Adrenal gland (tissue), 12 donors: ENCODE results near the gene MAP3K9. TPM values are rescaled to one million over a fixed set of nuclear protein-coding genes. Genes with fewer than 3 reads are reported as not detected.
A peak's percentile ranks its signal among the peaks of the same experiment; 100 is the strongest.

Experiments used
- DNase-seq, 7 donors: peaks; one replicate each; pipeline ENCODE4 v3.0.0-alpha.2; 2019 to 2020
- H3K27ac ChIP-seq, 5 donors: fragments of 200-600 bp; sonication (generic) in 4 of 5; 1 replicate in 3 of 5; 2 replicates in 2 of 5; pipeline versions ENCODE4 v1.5.1 to v1.8.0; 2016 to 2020; ENCODE audit warnings: mild to moderate bottlenecking in 1 of 5
- H3K27me3 ChIP-seq: fragments of 200-600 bp; 2 replicates; pipeline ENCODE4 v1.8.0; 2021
- H3K36me3 ChIP-seq, 2 donors: fragments of 200-600 bp; replicated peaks in 1 of 2; 1 replicate in 1 of 2; 2 replicates in 1 of 2; pipeline versions ENCODE4 v1.5.1 to v1.8.0; 2018 to 2022
- H3K4me1 ChIP-seq, 2 donors: fragments of 200-600 bp; replicated peaks in 1 of 2; 1 replicate in 1 of 2; 2 replicates in 1 of 2; pipeline versions ENCODE4 v1.5.1 to v1.8.0; 2018 to 2021
- H3K4me3 ChIP-seq, 4 donors: fragments of 200-600 bp; sonication (generic) in 3 of 4; one replicate each; pipeline ENCODE4 v1.5.1; 2016 to 2018
- H3K9me3 ChIP-seq, 3 donors: fragments of 200-600 bp; sonication (generic) in 1 of 3; replicated peaks in 1 of 3; 1 replicate in 2 of 3; 2 replicates in 1 of 3; pipeline versions ENCODE4 v1.5.1 to v1.8.0; 2016 to 2021
- POLR2A ChIP-seq, 2 donors: fragments of 450-650 bp; IDR thresholded peaks; one replicate each; pipeline ENCODE4 v1.6.1; 2017; ENCODE audit warnings: antibody characterized with exemption in 2 of 2, mild to moderate bottlenecking in 2 of 2, moderate library complexity in 1 of 2
- WGBS, 4 donors: extraction: QIAGEN DNeasy Blood & Tissue Kit in 2 of 4; methylation state at CpG; one replicate each; pipeline versions ENCODE4 v1.1.5 to v1.1.7; 2013 to 2017; 5-methylcytosine and 5-hydroxymethylcytosine counted together
- intact Hi-C, 2 donors: fragments of 100-400 bp; cut with DNase I; formaldehyde crosslinking; loops; one replicate each; pipeline versions ENCODE4 v1.14.1 to v1.15.0; 2022 to 2023
- polyA plus RNA-seq, 3 donors: library from polyadenylated mRNA; stranded (reverse); fragments of 200-250 nt in 2 of 3; fragments of 350-450 nt in 1 of 3; fragmentation: Illumina TruSeq in 1 of 3; extraction: RNeasy Lipid Tissue Mini Kit (QIAGEN cat#74804) in 1 of 3; gene quantifications; one replicate each; pipeline ENCODE4 v1.2.3, GENCODE V29; 2013 to 2014
- total RNA-seq, 9 donors: library from RNA; depleted of rRNA in 4 of 9; stranded (reverse); fragments of >200 nt in 4 of 9; fragments of 120-200 nt in 1 of 9; fragmentation: NEBNext Ultra II Directional in 1 of 9; extraction: Animal tissue kit (Norgen Biotek cat#: 25700) in 1 of 9; gene quantifications; one replicate each; pipeline versions ENCODE4 v1.1.0 to v1.2.4, GENCODE V29; 2013 to 2023
- TF ChIP-seq, protein P1 (sequence below), 6 experiments: fragments of 450-650 bp in 4 of 6; fragments of 200-600 bp in 2 of 6; sonication (generic) in 1 of 6; IDR thresholded peaks; 1 replicate in 5 of 6; 2 replicates in 1 of 6; pipeline versions ENCODE4 v1.5.1 to v1.8.0; 2016 to 2021; ENCODE audit warnings: antibody characterized with exemption in 6 of 6, mild to moderate bottlenecking in 2 of 6, moderate library complexity in 1 of 6
- donor health status: healthy with polysubstance abuse.
- donor health status: Bipolar disorder and iron deficiency.
- donor health status: DM: yes; HTN: yes; CAD: no.
- donor health status: DM: no; HTN: no; CAD: no.
- donor health status: DM: no; HTN: no; CAD: no.
- donor health status: DM: yes; HTN: yes; CAD: no.

Gene MAP3K9
- total and polyA plus RNA-seq, 12 donors, result 0.67 to 6.7 (median 2.9) TPM

DNA sequence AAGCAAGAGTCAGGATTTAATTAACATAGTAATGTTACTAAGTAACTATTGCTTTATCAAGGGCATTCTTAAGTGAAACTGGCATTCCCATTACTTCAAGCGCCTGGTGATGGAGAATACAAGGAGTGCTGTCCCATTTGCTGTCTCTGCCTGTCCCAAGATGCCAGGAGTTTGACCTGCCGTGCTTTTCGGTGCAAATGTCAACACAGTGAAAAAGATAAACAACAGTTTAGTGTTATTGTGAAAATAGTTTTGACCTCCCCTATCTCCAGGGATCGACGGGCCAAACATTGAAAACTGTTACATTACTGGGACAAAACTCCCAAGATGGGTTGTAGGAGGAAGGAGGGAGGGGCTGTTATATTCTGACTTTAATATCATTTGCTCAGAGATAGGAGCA, 92.8 kb downstream of the MAP3K9 start:
- H3K9me3 ChIP-seq, result no peaks in the 10 kb centered on the region
- WGBS, 4 donors, result 54 to 60% (median 56%) methylated on average over 5 of the region's 5 CpGs
- no peaks in the 10 kb centered on the region for H3K36me3 ChIP-seq
- no peak for DNase-seq
- H3K27me3 ChIP-seq, result no peaks in the 10 kb centered on the region
- H3K4me3 ChIP-seq, result no peak overlapping the region
- intact Hi-C loops, result loop anchor here in 1 of 2 donors (10.0 kb wide), 1 partner anchor 112 kb away; the partner anchor contains the start of gene MED6
- H3K4me1 ChIP-seq, result peaks cover 0 to 9% of the 10 kb centered on the region in 2 donors
- TF ChIP-seq POLR2A (IDR thresholded peaks at IDR 0.05), result no peak
- TF ChIP-seq, protein P1, sequence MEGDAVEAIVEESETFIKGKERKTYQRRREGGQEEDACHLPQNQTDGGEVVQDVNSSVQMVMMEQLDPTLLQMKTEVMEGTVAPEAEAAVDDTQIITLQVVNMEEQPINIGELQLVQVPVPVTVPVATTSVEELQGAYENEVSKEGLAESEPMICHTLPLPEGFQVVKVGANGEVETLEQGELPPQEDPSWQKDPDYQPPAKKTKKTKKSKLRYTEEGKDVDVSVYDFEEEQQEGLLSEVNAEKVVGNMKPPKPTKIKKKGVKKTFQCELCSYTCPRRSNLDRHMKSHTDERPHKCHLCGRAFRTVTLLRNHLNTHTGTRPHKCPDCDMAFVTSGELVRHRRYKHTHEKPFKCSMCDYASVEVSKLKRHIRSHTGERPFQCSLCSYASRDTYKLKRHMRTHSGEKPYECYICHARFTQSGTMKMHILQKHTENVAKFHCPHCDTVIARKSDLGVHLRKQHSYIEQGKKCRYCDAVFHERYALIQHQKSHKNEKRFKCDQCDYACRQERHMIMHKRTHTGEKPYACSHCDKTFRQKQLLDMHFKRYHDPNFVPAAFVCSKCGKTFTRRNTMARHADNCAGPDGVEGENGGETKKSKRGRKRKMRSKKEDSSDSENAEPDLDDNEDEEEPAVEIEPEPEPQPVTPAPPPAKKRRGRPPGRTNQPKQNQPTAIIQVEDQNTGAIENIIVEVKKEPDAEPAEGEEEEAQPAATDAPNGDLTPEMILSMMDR (IDR thresholded peaks at IDR 0.05), result no peak
- no peak overlapping the region for H3K27ac ChIP-seq

DNA sequence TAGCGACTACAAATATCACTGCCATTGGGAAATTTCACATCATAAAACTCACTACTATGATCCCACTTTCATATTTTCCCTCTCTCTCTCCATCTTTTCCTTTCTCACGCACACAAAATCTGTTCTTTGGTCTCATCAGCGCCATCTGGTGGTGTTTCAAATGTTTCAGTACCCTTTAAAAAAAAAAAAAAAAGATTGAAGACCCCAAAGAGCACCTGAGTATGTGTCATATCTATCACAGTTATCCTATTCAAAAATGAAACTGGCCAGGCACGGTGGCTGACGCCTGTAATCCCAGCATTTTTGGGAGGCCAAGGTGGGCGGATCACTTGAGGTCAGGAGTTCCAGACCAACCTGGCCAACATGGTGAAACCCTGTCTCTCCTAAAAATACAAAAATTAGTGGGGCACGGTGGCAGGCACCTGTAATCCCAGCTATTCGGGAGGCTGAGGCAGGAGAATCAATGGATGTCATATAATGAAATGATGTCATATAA, 95.2 kb downstream of the MAP3K9 start:
- intact Hi-C loops, result loop anchor here (5.0 to 10.0 kb wide), 3 partner anchors 92 to 667 kb away; partner anchors contain the start of gene MED6 (in 1 of the 2)
- DNase-seq, result peak; percentile 19 to 69 (median 46)
- 14 to 19% (median 16%) methylated on average over 8 of the region's 8 CpGs for WGBS, 4 donors

DNA sequence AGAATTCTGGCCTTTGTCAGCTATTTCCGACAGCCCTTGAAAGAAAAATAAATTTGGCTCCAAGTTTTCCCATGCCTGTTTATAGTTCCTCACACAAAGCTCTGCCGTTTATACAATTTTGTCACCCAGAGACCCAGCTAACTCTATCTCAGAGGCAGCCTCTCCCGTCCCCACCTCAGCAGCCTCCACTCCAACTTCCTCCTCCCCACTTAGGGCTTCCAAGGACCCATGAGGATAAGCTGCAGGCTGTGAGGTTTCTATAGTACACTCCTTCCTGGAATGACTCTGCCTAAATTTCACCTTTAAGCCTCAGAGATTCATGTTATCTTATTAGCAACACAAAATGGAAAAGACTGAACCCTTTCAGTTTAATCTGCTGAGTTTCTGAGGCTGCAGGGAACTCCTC, 95.8 kb downstream of the MAP3K9 start:
- DNase-seq, result no peak
- intact Hi-C loops, result loop anchor here (5.0 to 10.0 kb wide), 3 partner anchors 91 to 666 kb away; partner anchors contain the start of gene MED6 (in 1 of the 2)
- TF ChIP-seq, protein P1 (IDR thresholded peaks at IDR 0.05), result no peak
- TF ChIP-seq POLR2A (IDR thresholded peaks at IDR 0.05), result no peak
- H3K27ac ChIP-seq, result no peak overlapping the region
- WGBS, 4 donors, result 29 to 43% (median 38%) methylated on average over 3 of the region's 3 CpGs
- H3K4me1 ChIP-seq, result peaks cover 0 to 6% of the 10 kb centered on the region in 2 donors
- H3K27me3 ChIP-seq, result no peaks in the 10 kb centered on the region
- H3K36me3 ChIP-seq, result no peaks in the 10 kb centered on the region
- H3K4me3 ChIP-seq, result no peak overlapping the region
- no peaks in the 10 kb centered on the region for H3K9me3 ChIP-seq

More for the DNA sequence above, 95.2 kb downstream of the MAP3K9 start:
- Histone ChIP-seq H3K27me3 (no peaks in the 10 kb centered on the region), H3K4me1 (peaks cover 0 to 6% of the 10 kb centered on the region in 2 donors), H3K36me3 (no peaks in the 10 kb centered on the region), H3K27ac (no peak overlapping the region), H3K9me3 (no peaks in the 10 kb centered on the region), H3K4me3 (no peak overlapping the region)
- TF ChIP-seq, protein P1 (IDR thresholded peaks at IDR 0.05), result peak; percentile 60 to 81 (median 69)
- TF ChIP-seq POLR2A (IDR thresholded peaks at IDR 0.05), result no peak

DNA sequence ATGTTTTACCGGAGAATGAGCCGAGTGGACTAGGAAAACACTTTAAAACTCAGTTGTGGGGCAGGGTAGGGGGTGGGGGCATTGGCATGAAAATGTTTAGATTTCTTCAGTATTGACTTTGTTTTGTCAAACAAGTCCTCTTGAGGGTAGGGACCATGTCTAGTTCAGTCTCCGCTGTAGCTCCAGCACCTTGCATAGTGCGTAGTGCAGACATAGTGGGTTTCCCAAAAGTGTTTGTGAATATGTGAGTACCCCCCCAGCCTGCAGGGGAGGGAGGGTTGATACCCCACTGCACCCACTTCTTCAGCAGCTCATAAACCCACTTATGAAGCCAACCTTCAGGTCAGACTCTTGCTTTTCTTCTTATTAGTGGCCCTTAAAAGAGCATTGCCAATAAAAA, 96.2 kb downstream of the MAP3K9 start:
- H3K4me3 ChIP-seq, result no peak overlapping the region
- 89 to 94% (median 91%) methylated on average over 4 of the region's 4 CpGs for WGBS, 4 donors
- no peak for TF ChIP-seq POLR2A (IDR thresholded peaks at IDR 0.05)
- TF ChIP-seq, protein P1 (IDR thresholded peaks at IDR 0.05), result no peak
- H3K9me3 ChIP-seq, result no peaks in the 10 kb centered on the region
- intact Hi-C loops, result loop anchor here (5.0 to 10.0 kb wide), 3 partner anchors 91 to 666 kb away; partner anchors contain the start of gene MED6 (in 1 of the 2)
- H3K27me3 ChIP-seq, result no peaks in the 10 kb centered on the region
- H3K27ac ChIP-seq, result no peak overlapping the region
- DNase-seq, result no peak
- H3K4me1 ChIP-seq, result peaks cover 0 to 6% of the 10 kb centered on the region in 2 donors
- H3K36me3 ChIP-seq, result no peaks in the 10 kb centered on the region
